ENCODE measurements around the gene C10orf62. TPM values are rescaled to one million over a fixed set of nuclear protein-coding genes. Genes with fewer than 3 reads are reported as not detected.

Gene C10orf62
- total RNA-seq, 1 experiment from 2014 or later, result not detected

GRCh38 chr10:97629289-97629688 is 39.8 kb downstream of the C10orf62 start:
- no peaks in the 10 kb centered on the region for H3K9me3 Mint-ChIP-seq
- ChIA-PET POLR2A (interaction anchor here (0.6 kb wide), 1 partner anchor 13 kb away, joined by 4 read pairs; no protein-coding TSS in a partner anchor), CTCF (no interaction called here)
- no peak for ATAC-seq
- H3K4me3 Mint-ChIP-seq, result no peak overlapping the region
- no peaks in the 10 kb centered on the region for H3K36me3 Mint-ChIP-seq
- H3K27ac Mint-ChIP-seq, result no peak overlapping the region
- H3K27me3 Mint-ChIP-seq (ENCODE audit: low read depth), result no peaks in the 10 kb centered on the region
- H3K4me1 Mint-ChIP-seq, result peaks cover 11% of the 10 kb centered on the region; the same call in 1 of the 2 replicates
- TF ChIP-seq, protein P1, sequence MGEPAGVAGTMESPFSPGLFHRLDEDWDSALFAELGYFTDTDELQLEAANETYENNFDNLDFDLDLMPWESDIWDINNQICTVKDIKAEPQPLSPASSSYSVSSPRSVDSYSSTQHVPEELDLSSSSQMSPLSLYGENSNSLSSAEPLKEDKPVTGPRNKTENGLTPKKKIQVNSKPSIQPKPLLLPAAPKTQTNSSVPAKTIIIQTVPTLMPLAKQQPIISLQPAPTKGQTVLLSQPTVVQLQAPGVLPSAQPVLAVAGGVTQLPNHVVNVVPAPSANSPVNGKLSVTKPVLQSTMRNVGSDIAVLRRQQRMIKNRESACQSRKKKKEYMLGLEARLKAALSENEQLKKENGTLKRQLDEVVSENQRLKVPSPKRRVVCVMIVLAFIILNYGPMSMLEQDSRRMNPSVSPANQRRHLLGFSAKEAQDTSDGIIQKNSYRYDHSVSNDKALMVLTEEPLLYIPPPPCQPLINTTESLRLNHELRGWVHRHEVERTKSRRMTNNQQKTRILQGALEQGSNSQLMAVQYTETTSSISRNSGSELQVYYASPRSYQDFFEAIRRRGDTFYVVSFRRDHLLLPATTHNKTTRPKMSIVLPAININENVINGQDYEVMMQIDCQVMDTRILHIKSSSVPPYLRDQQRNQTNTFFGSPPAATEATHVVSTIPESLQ (CRISPR knock-in tag; IDR thresholded peaks at IDR 0.05), result no peak
- TF ChIP-seq, protein P2, sequence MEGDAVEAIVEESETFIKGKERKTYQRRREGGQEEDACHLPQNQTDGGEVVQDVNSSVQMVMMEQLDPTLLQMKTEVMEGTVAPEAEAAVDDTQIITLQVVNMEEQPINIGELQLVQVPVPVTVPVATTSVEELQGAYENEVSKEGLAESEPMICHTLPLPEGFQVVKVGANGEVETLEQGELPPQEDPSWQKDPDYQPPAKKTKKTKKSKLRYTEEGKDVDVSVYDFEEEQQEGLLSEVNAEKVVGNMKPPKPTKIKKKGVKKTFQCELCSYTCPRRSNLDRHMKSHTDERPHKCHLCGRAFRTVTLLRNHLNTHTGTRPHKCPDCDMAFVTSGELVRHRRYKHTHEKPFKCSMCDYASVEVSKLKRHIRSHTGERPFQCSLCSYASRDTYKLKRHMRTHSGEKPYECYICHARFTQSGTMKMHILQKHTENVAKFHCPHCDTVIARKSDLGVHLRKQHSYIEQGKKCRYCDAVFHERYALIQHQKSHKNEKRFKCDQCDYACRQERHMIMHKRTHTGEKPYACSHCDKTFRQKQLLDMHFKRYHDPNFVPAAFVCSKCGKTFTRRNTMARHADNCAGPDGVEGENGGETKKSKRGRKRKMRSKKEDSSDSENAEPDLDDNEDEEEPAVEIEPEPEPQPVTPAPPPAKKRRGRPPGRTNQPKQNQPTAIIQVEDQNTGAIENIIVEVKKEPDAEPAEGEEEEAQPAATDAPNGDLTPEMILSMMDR (IDR thresholded peaks at IDR 0.05), result no peak
- TF ChIP-seq RELA (CRISPR knock-in tag; IDR thresholded peaks at IDR 0.05; ENCODE audit: borderline replicate concordance) (no peak), ETV6 (CRISPR knock-in tag; IDR thresholded peaks at IDR 0.05) (no peak), SMAD3 (CRISPR knock-in tag; IDR thresholded peaks at IDR 0.05; ENCODE audit: borderline replicate concordance) (no peak), ELF4 (CRISPR knock-in tag; IDR thresholded peaks at IDR 0.05; ENCODE audit: low read depth) (no peak), ZNF671 (CRISPR knock-in tag; IDR thresholded peaks at IDR 0.05) (no peak), ZNF425 (CRISPR knock-in tag; conservative IDR thresholded peaks at IDR 0.05) (no peak), ZMAT4 (CRISPR knock-in tag; IDR thresholded peaks at IDR 0.05) (no peak)
- DNase-seq (ENCODE audit: low spot score), result no peak

- no peaks in the 10 kb centered on the region for H3K27me3 Mint-ChIP-seq (ENCODE audit: low read depth)
- H3K4me3 Mint-ChIP-seq, result no peak overlapping the region
- H3K4me1 Mint-ChIP-seq, result peaks cover 11% of the 10 kb centered on the region; the same call in 1 of the 2 replicates
- DNase-seq (ENCODE audit: low spot score) (no peak), ATAC-seq (no peak)
- no peak overlapping the region for H3K27ac Mint-ChIP-seq
- ChIA-PET POLR2A (no interaction called here), CTCF (interaction anchor here (2.3 kb wide), 1 partner anchor 59 kb away, joined by 6 read pairs; no protein-coding TSS in a partner anchor)
- H3K36me3 Mint-ChIP-seq, result no peaks in the 10 kb centered on the region
- H3K9me3 Mint-ChIP-seq, result no peaks in the 10 kb centered on the region
- TF ChIP-seq, protein P3, sequence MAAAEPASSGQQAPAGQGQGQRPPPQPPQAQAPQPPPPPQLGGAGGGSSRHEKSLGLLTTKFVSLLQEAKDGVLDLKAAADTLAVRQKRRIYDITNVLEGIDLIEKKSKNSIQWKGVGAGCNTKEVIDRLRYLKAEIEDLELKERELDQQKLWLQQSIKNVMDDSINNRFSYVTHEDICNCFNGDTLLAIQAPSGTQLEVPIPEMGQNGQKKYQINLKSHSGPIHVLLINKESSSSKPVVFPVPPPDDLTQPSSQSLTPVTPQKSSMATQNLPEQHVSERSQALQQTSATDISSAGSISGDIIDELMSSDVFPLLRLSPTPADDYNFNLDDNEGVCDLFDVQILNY (CRISPR knock-in tag; IDR thresholded peaks at IDR 0.05), result no peak
Observed at GRCh38 chr10:97631098-97631497, 41.6 kb downstream of the C10orf62 start.

DNA sequence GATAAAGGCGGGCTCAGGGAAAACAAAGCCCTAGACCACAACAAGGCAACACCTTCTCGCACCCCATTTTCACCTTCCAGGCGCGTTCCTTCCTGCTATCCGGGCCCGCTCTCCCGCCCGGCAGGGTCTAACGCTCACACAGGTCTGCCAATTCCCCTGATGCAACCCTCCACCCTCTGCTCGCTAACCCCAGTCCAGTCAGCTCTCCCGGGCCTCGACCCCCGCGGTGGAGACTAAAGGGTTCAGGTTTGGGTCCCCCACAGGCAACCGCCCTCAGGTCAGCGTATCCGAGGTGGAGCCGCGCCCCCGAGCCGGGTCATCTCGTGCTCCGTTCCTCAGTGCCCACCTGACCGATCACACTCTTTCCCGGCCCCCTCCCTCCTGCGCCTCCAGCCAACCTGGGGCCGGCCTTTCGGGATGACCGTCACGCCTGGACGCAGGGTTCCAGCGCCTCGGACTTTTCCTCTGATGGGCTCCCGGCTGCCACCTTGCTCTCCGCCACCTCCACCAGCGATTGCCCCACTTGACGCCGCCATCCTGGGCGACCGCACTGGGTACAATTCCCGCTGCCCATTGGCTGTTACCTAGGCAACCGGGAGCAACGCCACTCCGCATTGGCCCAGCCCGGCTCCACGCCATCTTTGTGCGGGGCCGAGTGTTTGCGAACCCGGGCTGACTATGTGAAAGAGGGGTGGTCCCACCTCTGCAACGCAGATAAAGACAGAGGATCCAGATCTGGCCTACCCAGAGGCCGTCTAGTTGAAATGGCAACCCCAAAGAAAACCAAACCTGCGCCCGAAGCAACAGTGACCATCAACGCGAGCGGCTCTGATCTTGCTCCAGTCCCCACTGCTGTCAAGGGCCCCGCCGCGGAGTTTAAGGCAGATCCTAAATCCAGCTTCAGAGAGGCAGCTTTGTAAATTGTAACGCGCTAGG is 43.7 kb downstream of the C10orf62 start, which contains the start of gene MORN4:
TSS of gene MORN4 (minus strand) at position 552 of the 936 bp plus-strand sequence. CDS start 13,847 bp downstream, outside the sequence.
- Mint-ChIP-seq H3K9me3 (no peaks in the 10 kb centered on the region), H3K4me1 (peaks cover 11% of the 10 kb centered on the region; the same call in 1 of the 2 replicates), H3K4me3 (peak within 1 kb of the TSS; percentile 98), H3K36me3 (no peaks in the 10 kb centered on the region), H3K27ac (peak within 1 kb of the TSS; percentile 97), H3K27me3 (ENCODE audit: low read depth) (no peaks in the 10 kb centered on the region)
- CTCF ChIA-PET, result interaction anchor here (1.0 to 1.3 kb wide), 2 partner anchors 49 to 61 kb away, joined by 3 to 4 read pairs; partner anchors contain the start of genes ANKRD2 and HOGA1
- POLR2A ChIA-PET, result no interaction called here
- ATAC-seq (peak; percentile 96), DNase-seq (ENCODE audit: low spot score) (peak; percentile 95)
- TF ChIP-seq ELF4 (CRISPR knock-in tag; IDR thresholded peaks at IDR 0.05; ENCODE audit: low read depth), result no peak
- TF ChIP-seq, protein P4, sequence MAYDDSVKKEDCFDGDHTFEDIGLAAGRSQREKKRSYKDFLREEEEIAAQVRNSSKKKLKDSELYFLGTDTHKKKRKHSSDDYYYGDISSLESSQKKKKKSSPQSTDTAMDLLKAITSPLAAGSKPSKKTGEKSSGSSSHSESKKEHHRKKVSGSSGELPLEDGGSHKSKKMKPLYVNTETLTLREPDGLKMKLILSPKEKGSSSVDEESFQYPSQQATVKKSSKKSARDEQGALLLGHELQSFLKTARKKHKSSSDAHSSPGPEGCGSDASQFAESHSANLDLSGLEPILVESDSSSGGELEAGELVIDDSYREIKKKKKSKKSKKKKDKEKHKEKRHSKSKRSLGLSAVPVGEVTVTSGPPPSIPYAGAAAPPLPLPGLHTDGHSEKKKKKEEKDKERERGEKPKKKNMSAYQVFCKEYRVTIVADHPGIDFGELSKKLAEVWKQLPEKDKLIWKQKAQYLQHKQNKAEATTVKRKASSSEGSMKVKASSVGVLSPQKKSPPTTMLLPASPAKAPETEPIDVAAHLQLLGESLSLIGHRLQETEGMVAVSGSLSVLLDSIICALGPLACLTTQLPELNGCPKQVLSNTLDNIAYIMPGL (CRISPR knock-in tag; IDR thresholded peaks at IDR 0.05), result peak; percentile 37; the same call in 1 of the 2 replicates
- peak; percentile 65 for TF ChIP-seq GABPB1 (CRISPR knock-in tag; IDR thresholded peaks at IDR 0.05)
- no peak for TF ChIP-seq MLX (CRISPR knock-in tag; IDR thresholded peaks at IDR 0.05)
- 0 out of 2 replicates have a peak, but pooled peaks have one; percentile 82 for TF ChIP-seq ZNF138 (CRISPR knock-in tag; conservative IDR thresholded peaks at IDR 0.05)
- TF ChIP-seq RELA (CRISPR knock-in tag; IDR thresholded peaks at IDR 0.05; ENCODE audit: borderline replicate concordance), result no peak
- peak; percentile 68; the same call in 1 of the 2 replicates for TF ChIP-seq MAX (CRISPR knock-in tag; IDR thresholded peaks at IDR 0.05)
- no peak for TF ChIP-seq NR2C2 (CRISPR knock-in tag; IDR thresholded peaks at IDR 0.05)
- no peak for TF ChIP-seq NFATC4 (CRISPR knock-in tag; IDR thresholded peaks at IDR 0.05)

All from WTC11 (cell line).